Measurements from ENCODE around the gene CDH20.

CDH20 gene

GRCh38 chr18:61572084-61572655, 238.9 kb downstream of the CDH20 start:
- no peaks in the 10 kb centered on the region for H3K36me3 ChIP-seq (ENCODE audit: control insufficient read depth in 2 of 2, insufficient read depth in 2 of 2, low read length in 2 of 2)
- H3K9ac ChIP-seq (ENCODE audit: low read length in 2 of 2): no peak overlapping the region
- H3K9me3 ChIP-seq (ENCODE audit: control insufficient read depth in 2 of 2, low read length in 2 of 2): peaks cover 0 to 3% of the 10 kb centered on the region in 2 donors
- H3K27me3 ChIP-seq (ENCODE audit: control insufficient read depth in 1 of 2, insufficient read depth in 2 of 2, low read length in 2 of 2): no peaks in the 10 kb centered on the region
- no peak overlapping the region for H3K4me3 ChIP-seq (ENCODE audit: low read length in 2 of 2)
- no peak overlapping the region for H3K27ac ChIP-seq (ENCODE audit: low read length)
- H3K4me1 ChIP-seq (ENCODE audit: control insufficient read depth, insufficient read depth, low read length): no peaks in the 10 kb centered on the region

GRCh38 chr18:61572871-61573270, 239.6 kb downstream of the CDH20 start:
- H3K4me1 ChIP-seq (ENCODE audit: control insufficient read depth, insufficient read depth, low read length): no peaks in the 10 kb centered on the region
- no peaks in the 10 kb centered on the region for H3K27me3 ChIP-seq (ENCODE audit: control insufficient read depth in 1 of 2, insufficient read depth in 2 of 2, low read length in 2 of 2)
- H3K27ac ChIP-seq (ENCODE audit: low read length): no peak overlapping the region
- H3K9ac ChIP-seq (ENCODE audit: low read length in 2 of 2): no peak overlapping the region
- peaks cover 0 to 3% of the 10 kb centered on the region in 2 donors for H3K9me3 ChIP-seq (ENCODE audit: control insufficient read depth in 2 of 2, low read length in 2 of 2)
- no peak overlapping the region for H3K4me3 ChIP-seq (ENCODE audit: low read length in 2 of 2)
- H3K36me3 ChIP-seq (ENCODE audit: control insufficient read depth in 2 of 2, insufficient read depth in 2 of 2, low read length in 2 of 2): no peaks in the 10 kb centered on the region

- peaks cover 0 to 3% of the 10 kb centered on the region in 2 donors for H3K27me3 ChIP-seq (ENCODE audit: control insufficient read depth in 1 of 2, insufficient read depth in 2 of 2, low read length in 2 of 2)
- no peaks in the 10 kb centered on the region for H3K36me3 ChIP-seq (ENCODE audit: control insufficient read depth in 2 of 2, insufficient read depth in 2 of 2, low read length in 2 of 2)
- H3K4me3 ChIP-seq (ENCODE audit: low read length in 2 of 2): no peak overlapping the region
- H3K9ac ChIP-seq (ENCODE audit: low read length in 2 of 2): no peak overlapping the region
- H3K27ac ChIP-seq (ENCODE audit: low read length): no peak overlapping the region
- H3K4me1 ChIP-seq (ENCODE audit: control insufficient read depth, insufficient read depth, low read length): no peaks in the 10 kb centered on the region
- peaks cover 0 to 3% of the 10 kb centered on the region in 2 donors for H3K9me3 ChIP-seq (ENCODE audit: control insufficient read depth in 2 of 2, low read length in 2 of 2)
Measured at GRCh38 chr18:61574665-61575064, 241.4 kb downstream of the CDH20 start.

GRCh38 chr18:61575419-61575818, 242.2 kb downstream of the CDH20 start:
- Histone ChIP-seq H3K9me3 (ENCODE audit: control insufficient read depth in 2 of 2, low read length in 2 of 2) (peaks cover 0 to 3% of the 10 kb centered on the region in 2 donors), H3K4me3 (ENCODE audit: low read length in 2 of 2) (no peak overlapping the region), H3K4me1 (ENCODE audit: control insufficient read depth, insufficient read depth, low read length) (no peaks in the 10 kb centered on the region), H3K9ac (ENCODE audit: low read length in 2 of 2) (no peak overlapping the region), H3K27ac (ENCODE audit: low read length) (no peak overlapping the region), H3K27me3 (ENCODE audit: control insufficient read depth in 1 of 2, insufficient read depth in 2 of 2, low read length in 2 of 2) (peaks cover 0 to 3% of the 10 kb centered on the region in 2 donors), H3K36me3 (ENCODE audit: control insufficient read depth in 2 of 2, insufficient read depth in 2 of 2, low read length in 2 of 2) (no peaks in the 10 kb centered on the region)

GRCh38 chr18:61578846-61579245, 245.6 kb downstream of the CDH20 start:
- Histone ChIP-seq H3K4me3 (ENCODE audit: low read length in 2 of 2) (no peak overlapping the region), H3K27me3 (ENCODE audit: control insufficient read depth in 1 of 2, insufficient read depth in 2 of 2, low read length in 2 of 2) (peaks cover 0 to 3% of the 10 kb centered on the region in 2 donors), H3K9ac (ENCODE audit: low read length in 2 of 2) (no peak overlapping the region), H3K4me1 (ENCODE audit: control insufficient read depth, insufficient read depth, low read length) (peaks cover 11% of the 10 kb centered on the region), H3K27ac (ENCODE audit: low read length) (no peak overlapping the region), H3K36me3 (ENCODE audit: control insufficient read depth in 2 of 2, insufficient read depth in 2 of 2, low read length in 2 of 2) (no peaks in the 10 kb centered on the region), H3K9me3 (ENCODE audit: control insufficient read depth in 2 of 2, low read length in 2 of 2) (no peaks in the 10 kb centered on the region)

- H3K9ac ChIP-seq (ENCODE audit: low read length in 2 of 2): no peak overlapping the region
- no peaks in the 10 kb centered on the region for H3K36me3 ChIP-seq (ENCODE audit: control insufficient read depth in 2 of 2, insufficient read depth in 2 of 2, low read length in 2 of 2)
Measured at GRCh38 chr18:61579581-61579980, 246.4 kb downstream of the CDH20 start.

GRCh38 chr18:61580046-61580445, 246.8 kb downstream of the CDH20 start:
- Histone ChIP-seq H3K4me3 (ENCODE audit: low read length in 2 of 2) (no peak overlapping the region), H3K9ac (ENCODE audit: low read length in 2 of 2) (no peak overlapping the region), H3K27ac (ENCODE audit: low read length) (no peak overlapping the region), H3K36me3 (ENCODE audit: control insufficient read depth in 2 of 2, insufficient read depth in 2 of 2, low read length in 2 of 2) (no peaks in the 10 kb centered on the region), H3K27me3 (ENCODE audit: control insufficient read depth in 1 of 2, insufficient read depth in 2 of 2, low read length in 2 of 2) (peaks cover 0 to 3% of the 10 kb centered on the region in 2 donors), H3K9me3 (ENCODE audit: control insufficient read depth in 2 of 2, low read length in 2 of 2) (no peaks in the 10 kb centered on the region), H3K4me1 (ENCODE audit: control insufficient read depth, insufficient read depth, low read length) (peaks cover 11% of the 10 kb centered on the region)

More at GRCh38 chr18:61579581-61579980, 246.4 kb downstream of the CDH20 start:
- H3K4me1 ChIP-seq (ENCODE audit: control insufficient read depth, insufficient read depth, low read length): peaks cover 11% of the 10 kb centered on the region
- no peaks in the 10 kb centered on the region for H3K9me3 ChIP-seq (ENCODE audit: control insufficient read depth in 2 of 2, low read length in 2 of 2)
- peaks cover 0 to 3% of the 10 kb centered on the region in 2 donors for H3K27me3 ChIP-seq (ENCODE audit: control insufficient read depth in 1 of 2, insufficient read depth in 2 of 2, low read length in 2 of 2)
- H3K27ac ChIP-seq (ENCODE audit: low read length): no peak overlapping the region
- H3K4me3 ChIP-seq (ENCODE audit: low read length in 2 of 2): no peak overlapping the region

- peaks cover 0 to 3% of the 10 kb centered on the region in 2 donors for H3K27me3 ChIP-seq (ENCODE audit: control insufficient read depth in 1 of 2, insufficient read depth in 2 of 2, low read length in 2 of 2)
- H3K9ac ChIP-seq (ENCODE audit: low read length in 2 of 2): no peak overlapping the region
- H3K9me3 ChIP-seq (ENCODE audit: control insufficient read depth in 2 of 2, low read length in 2 of 2): no peaks in the 10 kb centered on the region
- no peaks in the 10 kb centered on the region for H3K36me3 ChIP-seq (ENCODE audit: control insufficient read depth in 2 of 2, insufficient read depth in 2 of 2, low read length in 2 of 2)
- peaks cover 11% of the 10 kb centered on the region for H3K4me1 ChIP-seq (ENCODE audit: control insufficient read depth, insufficient read depth, low read length)
- H3K27ac ChIP-seq (ENCODE audit: low read length): no peak overlapping the region
- H3K4me3 ChIP-seq (ENCODE audit: low read length in 2 of 2): peak overlapping the region; percentile 62 to 71
Measured at GRCh38 chr18:61581578-61582201, 248.5 kb downstream of the CDH20 start.

- H3K27ac ChIP-seq (ENCODE audit: low read length): no peak overlapping the region
- H3K36me3 ChIP-seq (ENCODE audit: control insufficient read depth in 2 of 2, insufficient read depth in 2 of 2, low read length in 2 of 2): no peaks in the 10 kb centered on the region
- H3K9ac ChIP-seq (ENCODE audit: low read length in 2 of 2): no peak overlapping the region
- no peaks in the 10 kb centered on the region for H3K9me3 ChIP-seq (ENCODE audit: control insufficient read depth in 2 of 2, low read length in 2 of 2)
- peaks cover 11% of the 10 kb centered on the region for H3K4me1 ChIP-seq (ENCODE audit: control insufficient read depth, insufficient read depth, low read length)
- H3K27me3 ChIP-seq (ENCODE audit: control insufficient read depth in 1 of 2, insufficient read depth in 2 of 2, low read length in 2 of 2): peaks cover 0 to 3% of the 10 kb centered on the region in 2 donors
- peak overlapping the region; percentile 62 to 71 for H3K4me3 ChIP-seq (ENCODE audit: low read length in 2 of 2)
Measured at GRCh38 chr18:61582202-61582710, 249.0 kb downstream of the CDH20 start.

- Histone ChIP-seq H3K4me1 (ENCODE audit: control insufficient read depth, insufficient read depth, low read length) (peaks cover 11% of the 10 kb centered on the region), H3K9me3 (ENCODE audit: control insufficient read depth in 2 of 2, low read length in 2 of 2) (no peaks in the 10 kb centered on the region), H3K27ac (ENCODE audit: low read length) (no peak overlapping the region), H3K4me3 (ENCODE audit: low read length in 2 of 2) (no peak overlapping the region), H3K36me3 (ENCODE audit: control insufficient read depth in 2 of 2, insufficient read depth in 2 of 2, low read length in 2 of 2) (no peaks in the 10 kb centered on the region), H3K27me3 (ENCODE audit: control insufficient read depth in 1 of 2, insufficient read depth in 2 of 2, low read length in 2 of 2) (peaks cover 0 to 3% of the 10 kb centered on the region in 2 donors), H3K9ac (ENCODE audit: low read length in 2 of 2) (no peak overlapping the region)
Measured at GRCh38 chr18:61583548-61583947, 250.3 kb downstream of the CDH20 start.

GRCh38 chr18:61587865-61588264, 254.6 kb downstream of the CDH20 start:
- no peak overlapping the region for H3K27ac ChIP-seq (ENCODE audit: low read length)
- no peaks in the 10 kb centered on the region for H3K9me3 ChIP-seq (ENCODE audit: control insufficient read depth in 2 of 2, low read length in 2 of 2)
- H3K27me3 ChIP-seq (ENCODE audit: control insufficient read depth in 1 of 2, insufficient read depth in 2 of 2, low read length in 2 of 2): no peaks in the 10 kb centered on the region
- no peaks in the 10 kb centered on the region for H3K36me3 ChIP-seq (ENCODE audit: control insufficient read depth in 2 of 2, insufficient read depth in 2 of 2, low read length in 2 of 2)
- H3K4me3 ChIP-seq (ENCODE audit: low read length in 2 of 2): no peak overlapping the region
- H3K4me1 ChIP-seq (ENCODE audit: control insufficient read depth, insufficient read depth, low read length): peaks cover 3% of the 10 kb centered on the region
- H3K9ac ChIP-seq (ENCODE audit: low read length in 2 of 2): no peak overlapping the region

Measured in stomach smooth muscle (tissue), 2 donors.